K562 (cell line): ENCODE data around the gene DLGAP1. TPM values are rescaled to one million over a fixed set of nuclear protein-coding genes. Genes with fewer than 3 reads are reported as not detected.
A peak's percentile ranks its signal among the peaks of the same experiment; 100 is the strongest.

Experiments used
- BCL6 ChIP-seq: fragments of 250-450 bp; sonication (Bioruptor Pico); IDR thresholded peaks from 2 replicates; pipeline ENCODE4 v1.4.0; 2020
- CHD1 ChIP-seq: fragments of 200-600 bp; sonication (generic); IDR thresholded peaks from one replicate; pipeline ENCODE4 v1.6.1; 2012; ENCODE audit warnings: mild to moderate bottlenecking, moderate library complexity, low read length, inconsistent platforms
- DEAF1 ChIP-seq: fragments of 450-650 bp; formaldehyde crosslinking; IDR thresholded peaks from 2 replicates; pipeline ENCODE4 v1.4.0; 2020; ENCODE audit warnings: mild to moderate bottlenecking, moderate library complexity
- EHMT2 ChIP-seq: fragments of 450-650 bp; IDR thresholded peaks from 2 replicates; pipeline ENCODE4 v1.6.1; 2018; ENCODE audit warnings: antibody characterized with exemption
- ERF ChIP-seq: fragments of 450-650 bp; formaldehyde crosslinking; IDR thresholded peaks from 2 replicates; pipeline ENCODE4 v1.4.0; 2020; ENCODE audit warnings: mild to moderate bottlenecking, mixed read lengths
- GTF2B ChIP-seq: IDR thresholded peaks from 2 replicates; pipeline ENCODE4 v1.6.1; 2011; ENCODE audit not compliant: insufficient read length; ENCODE audit errors: extremely low read depth
- HSF4 ChIP-seq: fragments of 250-450 bp; sonication (Bioruptor Pico); IDR thresholded peaks from 2 replicates; pipeline ENCODE4 v2.1.2; 2022; ENCODE audit warnings: mild to moderate bottlenecking, moderate library complexity, borderline replicate concordance
- KLF13 ChIP-seq: fragments of 450-650 bp; IDR thresholded peaks from 2 replicates; pipeline ENCODE4 v1.6.1; 2016; ENCODE audit warnings: missing genetic modification characterization, low read depth, mild to moderate bottlenecking, missing compliant biosample characterization, moderate library complexity, borderline replicate concordance
- MAFK ChIP-seq: IDR thresholded peaks from 2 replicates; pipeline ENCODE4 v1.6.1; 2011; ENCODE audit warnings: low read length, improper control_type of control experiment
- MNT ChIP-seq, 2 experiments: fragments of 450-650 bp; conservative IDR thresholded peaks; 2 replicates each; pipeline ENCODE4 v1.6.1; 2017; ENCODE audit warnings: mild to moderate bottlenecking in 2 of 2, moderate library complexity in 2 of 2
- NELFE ChIP-seq: IDR thresholded peaks from 2 replicates; pipeline ENCODE4 v1.6.1; 2011; ENCODE audit warnings: mild to moderate bottlenecking; ENCODE audit not compliant: insufficient read depth, insufficient read length
- POLR3A ChIP-seq: IDR thresholded peaks from 2 replicates; pipeline ENCODE4 v1.6.1; 2011; ENCODE audit warnings: borderline replicate concordance, mild to moderate bottlenecking, moderate library complexity; ENCODE audit not compliant: insufficient read length, insufficient read depth; ENCODE audit errors: extremely low read depth
- RAD51 ChIP-seq: fragments of 450-650 bp; IDR thresholded peaks from 2 replicates; pipeline ENCODE4 v1.7.1; 2016; ENCODE audit warnings: low read depth, mild to moderate bottlenecking, borderline replicate concordance
- SIX5 ChIP-seq, 2 experiments: IDR thresholded peaks; 2 replicates each; pipeline ENCODE4 v1.6.1; 2011; ENCODE audit warnings: low read length in 2 of 2, borderline replicate concordance in 1 of 2, low read depth in 1 of 2, mild to moderate bottlenecking in 1 of 2, moderate library complexity in 1 of 2; ENCODE audit not compliant: insufficient read depth in 1 of 2
- THRB ChIP-seq: fragments of 450-650 bp; formaldehyde crosslinking; conservative IDR thresholded peaks from 2 replicates; pipeline ENCODE4 v1.4.0; 2022; ENCODE audit warnings: mild to moderate bottlenecking, missing genetic modification characterization
- ZBTB43 ChIP-seq: sonication (generic); formaldehyde crosslinking; IDR thresholded peaks from 2 replicates; pipeline ENCODE4 v1.8.0; 2023; ENCODE audit warnings: mild to moderate bottlenecking, missing genetic modification reagents
- ZNF23 ChIP-seq: fragments of 250-450 bp; sonication (Bioruptor Pico); IDR thresholded peaks from 2 replicates; pipeline ENCODE4 v1.4.0; 2020; ENCODE audit warnings: mild to moderate bottlenecking
- ZNF778 ChIP-seq: fragments of 450-650 bp; formaldehyde crosslinking; IDR thresholded peaks from 2 replicates; pipeline ENCODE4 v1.4.0; 2020; ENCODE audit warnings: mild to moderate bottlenecking, moderate library complexity
- polyA plus RNA-seq, 8 experiments: library from polyadenylated mRNA; depleted of rRNA in 4 of 8; stranded (reverse) in 5 of 8; unstranded in 3 of 8; fragments of >200 nt; fragmentation: Nextera tagmentation in 2 of 8; fragmentation: Illumina TruSeq in 1 of 8; extraction: Ambion mirVana in 2 of 8; extraction: Trizol in 1 of 8; gene quantifications; 2 replicates each; pipeline versions ENCODE4 v1.2.1 to v1.2.3, GENCODE V29; 2011 to 2014; ENCODE audit warnings: inconsistent platforms in 1 of 8, missing spikeins in 1 of 8
- total RNA-seq, 7 experiments: library from RNA; depleted of rRNA in 6 of 7; stranded (reverse); fragments of >200 nt in 6 of 7; fragmentation: Illumina TruSeq in 2 of 7; extraction: Trizol in 2 of 7; gene quantifications; 2 replicates each; pipeline versions ENCODE4 v1.2.1 to v1.2.3, GENCODE V29; 2011 to 2021; ENCODE audit warnings: low replicate concordance in 1 of 7

Gene DLGAP1
- total and polyA plus RNA-seq, 9 of the 15 experiments (the other 6 are each of a cell fraction or from before 2014, with no cell fraction given) = 0.04 to 0.22 (median 0.08) TPM

- TF ChIP-seq THRB (CRISPR knock-in tag) (peak; percentile 94), GTF2B (peak; percentile 72), BCL6 (peak; percentile 5; the same call in 1 of the 2 replicates), MAFK (peak; percentile 86), EHMT2 (no peak), RAD51 (no peak), ERF (CRISPR knock-in tag) (no peak; the same call in none of the 2 replicates), KLF13 (tag) (no peak), DEAF1 (CRISPR knock-in tag) (peak; percentile 23; the same call in 1 of the 2 replicates), NELFE (no peak), ZBTB43 (CRISPR knock-in tag) (peak; percentile 20; the same call in 1 of the 2 replicates), SIX5 (IDR thresholded peaks at IDR 0.05; ENCODE audit: borderline replicate concordance in 1 of 2, insufficient read depth in 1 of 2, low read depth in 1 of 2, low read length in 2 of 2) (no peak), ZNF778 (CRISPR knock-in tag) (no peak), POLR3A (no peak), ZNF23 (CRISPR knock-in tag) (peak; percentile 3; the same call in 1 of the 2 replicates), MNT (conservative IDR thresholded peaks at IDR 0.05) (no peak), HSF4 (CRISPR knock-in tag) (peak; percentile 43; the same call in 1 of the 2 replicates), CHD1 (peak; percentile 94)
Measured at GRCh38 chr18:3603421-3604234, 851.5 kb downstream of the DLGAP1 start (continued).
